ENCODE measurements around the gene ADAMTS2. TPM values are rescaled to one million over a fixed set of nuclear protein-coding genes. Genes with fewer than 3 reads are reported as not detected.

Gene ADAMTS2
- total and polyA plus RNA-seq, 2 donors (not counting 3 experiments of a cell fraction or from before 2014, with no cell fraction given): not detected

GRCh38 chr5:179339081-179339480, 6.2 kb downstream of the ADAMTS2 start:
- FAIRE-seq (no peak), DNase-seq (ENCODE audit: low read depth, low spot score) (no peak)
- TF ChIP-seq POLR2A (IDR thresholded peaks at IDR 0.05; ENCODE audit: low read depth, low read length) (no peak), MAX (IDR thresholded peaks at IDR 0.05; ENCODE audit: insufficient read depth, insufficient read length) (no peak), MYC (IDR thresholded peaks at IDR 0.05; ENCODE audit: low read depth, low read length) (no peak), FOS (IDR thresholded peaks at IDR 0.05; ENCODE audit: borderline replicate concordance, insufficient read depth, low read length) (no peak), EZH2 (IDR thresholded peaks at IDR 0.05; ENCODE audit: borderline replicate concordance, low read depth, low read length, severe bottlenecking) (no peak), JUN (IDR thresholded peaks at IDR 0.05; ENCODE audit: borderline replicate concordance, insufficient read depth, insufficient read length, low read depth) (no peak), GATA2 (IDR thresholded peaks at IDR 0.05; ENCODE audit: insufficient read depth, insufficient read length, low read depth, low read length) (no peak), CTCF (IDR thresholded peaks at IDR 0.05; ENCODE audit: extremely low read depth in 1 of 2, insufficient read depth in 1 of 2, low read depth in 1 of 2, low read length in 2 of 2) (no peak), POLR2AphosphoS5 (IDR thresholded peaks at IDR 0.05; ENCODE audit: insufficient read depth, low read depth, low read length) (no peak)
- Histone ChIP-seq H3K79me2 (ENCODE audit: control insufficient read depth, insufficient read depth, low read length) (no peaks in the 10 kb centered on the region), H3K27ac (ENCODE audit: insufficient read depth, low read depth, low read length) (no peak overlapping the region), H3K9me1 (replicated peaks; ENCODE audit: control insufficient read depth, extremely low read depth, insufficient read depth, low read length) (no peaks in the 10 kb centered on the region), H3K4me1 (ENCODE audit: control insufficient read depth, extremely low read depth, insufficient read depth, low read length) (no peaks in the 10 kb centered on the region), H2AFZ (ENCODE audit: low read depth, low read length) (no peak overlapping the region), H3K27me3 (ENCODE audit: control insufficient read depth in 2 of 2, insufficient read depth in 2 of 2, low read length in 2 of 2) (peaks cover 7 to 8% of the 10 kb centered on the region in 2 experiments), H3K9ac (replicated peaks; ENCODE audit: extremely low read depth, insufficient read depth, low read length) (no peak overlapping the region), H3K9me3 (replicated peaks; ENCODE audit: control insufficient read depth, insufficient read depth, low read length) (no peaks in the 10 kb centered on the region), H3K4me3 (replicated peaks in 1 of 3; ENCODE audit: insufficient read depth in 1 of 3, low read depth in 1 of 3, low read length in 3 of 3) (no peak overlapping the region), H3K4me2 (ENCODE audit: insufficient read depth, low read length) (no peak overlapping the region), H3K36me3 (ENCODE audit: control insufficient read depth in 2 of 2, extremely low read depth in 1 of 2, insufficient read depth in 2 of 2, low read length in 2 of 2) (no peaks in the 10 kb centered on the region), H4K20me1 (replicated peaks; ENCODE audit: control insufficient read depth, extremely low read depth, insufficient read depth, low read length) (no peaks in the 10 kb centered on the region)
- dilution Hi-C loops (cut with MboI; ENCODE audit: extremely low pct_ligation_motif_present, low sequenced_read_pairs) (no loop called here), intact Hi-C loops (cut with micrococcal nuclease) (no loop called here)
- no TSS peak for BruUV-seq (replicated peaks)
- CTCF ChIA-PET: no interaction called here
- POLR2A ChIA-PET: no interaction called here
